Measurements from ENCODE around the gene TOR2A. TPM values are rescaled to one million over a fixed set of nuclear protein-coding genes. Genes with fewer than 3 reads are reported as not detected.

TOR2A gene
- total and polyA plus RNA-seq, 4 donors = 5.1 to 14.6 (median 11.8) TPM

DNA sequence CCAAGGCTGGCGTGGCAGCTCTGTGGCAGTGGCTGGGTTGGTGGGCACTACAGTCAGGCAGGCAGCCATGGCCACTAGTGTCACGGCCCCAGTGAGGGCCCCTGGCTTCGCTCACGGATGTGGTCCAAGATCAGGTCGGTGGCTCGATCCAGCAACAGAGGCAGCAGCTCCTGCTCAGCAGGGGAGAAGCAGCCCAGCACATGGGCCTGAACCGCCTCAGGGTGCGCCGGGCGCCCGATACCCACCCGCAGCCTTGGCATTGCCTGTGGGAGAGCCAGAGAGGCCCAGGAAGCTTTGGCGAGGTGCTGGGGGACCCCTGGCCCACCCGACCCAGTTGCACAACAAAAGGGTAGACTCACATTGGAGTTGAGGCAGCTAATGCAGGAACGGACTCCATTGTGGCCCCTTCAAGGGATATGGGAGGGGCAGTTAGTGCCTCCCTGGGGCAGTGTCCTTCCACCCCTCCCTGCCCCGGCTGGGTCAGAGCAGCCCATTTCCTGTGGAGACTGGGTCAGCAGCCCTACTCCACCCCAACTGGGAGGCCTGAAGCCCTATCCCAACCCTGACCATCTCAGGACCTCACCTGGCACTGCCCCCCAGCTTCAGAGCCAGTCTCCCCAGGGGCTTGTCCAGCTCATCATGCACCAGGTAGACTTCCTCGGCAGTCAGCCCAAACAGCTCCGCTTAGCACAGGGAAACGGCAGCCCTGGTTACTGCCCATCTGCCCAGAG, 20.9 kb downstream of the TOR2A start:
- Histone ChIP-seq H3K4me1 (ENCODE audit: control insufficient read depth in 4 of 4, insufficient read depth in 4 of 4, low read length in 3 of 4) (peaks cover 4 to 12% (median 8%) of the 10 kb centered on the region in 4 donors), H3K27me3 (ENCODE audit: control insufficient read depth in 4 of 4, insufficient read depth in 4 of 4, low read length in 3 of 4) (no peaks in the 10 kb centered on the region), H3K36me3 (ENCODE audit: control insufficient read depth in 4 of 4, insufficient read depth in 3 of 4, low read depth in 1 of 4, low read length in 3 of 4) (no peaks in the 10 kb centered on the region), H3K4me3 (ENCODE audit: low read depth in 1 of 3, low read length in 3 of 3) (no peak overlapping the region), H3K9me3 (ENCODE audit: control insufficient read depth in 4 of 4, low read length in 3 of 4) (no peaks in the 10 kb centered on the region), H3K9ac (ENCODE audit: low read depth in 1 of 2, low read length in 2 of 2) (no peak overlapping the region), H3K27ac (ENCODE audit: low read depth in 1 of 2, low read length in 2 of 2) (no peak overlapping the region)
- DNase-seq (ENCODE audit: low spot score) = no peak
- WGBS = 84% methylated on average over 19 of the region's 19 CpGs
- no peak for TF ChIP-seq HNF4A (conservative IDR thresholded peaks at IDR 0.05)
- TF ChIP-seq TAF1 (conservative IDR thresholded peaks at IDR 0.05) = no peak
- TF ChIP-seq GABPA (IDR thresholded peaks at IDR 0.05 in 1 of 2, conservative IDR thresholded peaks at IDR 0.05 in 1 of 2) = no peak
- TF ChIP-seq ATF3 (IDR thresholded peaks at IDR 0.05) = no peak
- TF ChIP-seq ZBTB33 (IDR thresholded peaks at IDR 0.05) = no peak
- TF ChIP-seq RXRA (IDR thresholded peaks at IDR 0.05) = no peak
- TF ChIP-seq FOXA1 (IDR thresholded peaks at IDR 0.05) = no peak
- no peak for TF ChIP-seq HNF4G (IDR thresholded peaks at IDR 0.05)
- TF ChIP-seq, protein P1, sequence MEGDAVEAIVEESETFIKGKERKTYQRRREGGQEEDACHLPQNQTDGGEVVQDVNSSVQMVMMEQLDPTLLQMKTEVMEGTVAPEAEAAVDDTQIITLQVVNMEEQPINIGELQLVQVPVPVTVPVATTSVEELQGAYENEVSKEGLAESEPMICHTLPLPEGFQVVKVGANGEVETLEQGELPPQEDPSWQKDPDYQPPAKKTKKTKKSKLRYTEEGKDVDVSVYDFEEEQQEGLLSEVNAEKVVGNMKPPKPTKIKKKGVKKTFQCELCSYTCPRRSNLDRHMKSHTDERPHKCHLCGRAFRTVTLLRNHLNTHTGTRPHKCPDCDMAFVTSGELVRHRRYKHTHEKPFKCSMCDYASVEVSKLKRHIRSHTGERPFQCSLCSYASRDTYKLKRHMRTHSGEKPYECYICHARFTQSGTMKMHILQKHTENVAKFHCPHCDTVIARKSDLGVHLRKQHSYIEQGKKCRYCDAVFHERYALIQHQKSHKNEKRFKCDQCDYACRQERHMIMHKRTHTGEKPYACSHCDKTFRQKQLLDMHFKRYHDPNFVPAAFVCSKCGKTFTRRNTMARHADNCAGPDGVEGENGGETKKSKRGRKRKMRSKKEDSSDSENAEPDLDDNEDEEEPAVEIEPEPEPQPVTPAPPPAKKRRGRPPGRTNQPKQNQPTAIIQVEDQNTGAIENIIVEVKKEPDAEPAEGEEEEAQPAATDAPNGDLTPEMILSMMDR (IDR thresholded peaks at IDR 0.05; ENCODE audit: low read depth, low read length, missing input control) = no peak
- no peak for TF ChIP-seq YY1 (IDR thresholded peaks at IDR 0.05)
- no peak for TF ChIP-seq RAD21 (IDR thresholded peaks at IDR 0.05)
- TF ChIP-seq SP1 (IDR thresholded peaks at IDR 0.05) = no peak
- TF ChIP-seq NR2F2 (IDR thresholded peaks at IDR 0.05) = no peak
- TF ChIP-seq EGR1 (IDR thresholded peaks at IDR 0.05; ENCODE audit: low read depth in 2 of 2) = no peak
- TF ChIP-seq REST (IDR thresholded peaks at IDR 0.05) = no peak
- no peak for TF ChIP-seq FOXA2 (IDR thresholded peaks at IDR 0.05)
- TF ChIP-seq JUND (IDR thresholded peaks at IDR 0.05) = no peak
- TF ChIP-seq MAX (IDR thresholded peaks at IDR 0.05) = no peak

Data from liver (tissue), 9 donors.